Islet precursor cell (in vitro differentiated cells): ENCODE measurements around the gene RIN3.

Source experiments
- DNase-seq: peaks from one replicate; pipeline ENCODE4 v3.0.0-alpha.2; 2018

The RIN3 gene

GRCh38 chr14:92601131-92601710, 87.6 kb downstream of the RIN3 start:
- no peak for DNase-seq

- DNase-seq, result no peak
Observed at GRCh38 chr14:92601757-92602417, 88.3 kb downstream of the RIN3 start.

GRCh38 chr14:92603309-92604242, 90.0 kb downstream of the RIN3 start:
- DNase-seq, result no peak

- DNase-seq, result no peak
Observed at GRCh38 chr14:92605274-92605940, 91.8 kb downstream of the RIN3 start.

- DNase-seq, result no peak
Observed at GRCh38 chr14:92607251-92607650, 93.7 kb downstream of the RIN3 start.

GRCh38 chr14:92607702-92608429, 94.3 kb downstream of the RIN3 start:
- no peak for DNase-seq

- DNase-seq, result no peak
Observed at GRCh38 chr14:92609955-92610354, 96.4 kb downstream of the RIN3 start.

- no peak for DNase-seq
Observed at GRCh38 chr14:92610849-92611271, 97.3 kb downstream of the RIN3 start.

GRCh38 chr14:92613008-92613658, 99.6 kb downstream of the RIN3 start:
- DNase-seq, result peak; percentile 86

- no peak for DNase-seq
Observed at GRCh38 chr14:92613681-92614260, 100.2 kb downstream of the RIN3 start.

- DNase-seq, result no peak
Observed at GRCh38 chr14:92615451-92615850, 101.9 kb downstream of the RIN3 start.

- DNase-seq, result no peak
Observed at GRCh38 chr14:92616178-92616577, 102.6 kb downstream of the RIN3 start.

- DNase-seq, result no peak
Observed at GRCh38 chr14:92617581-92617980, 104.0 kb downstream of the RIN3 start.

GRCh38 chr14:92619671-92620456, 106.3 kb downstream of the RIN3 start:
- no peak for DNase-seq

GRCh38 chr14:92622311-92622710, 108.7 kb downstream of the RIN3 start:
- DNase-seq, result no peak

GRCh38 chr14:92624764-92625163, 111.2 kb downstream of the RIN3 start:
- DNase-seq, result no peak

GRCh38 chr14:92625213-92625612, 111.6 kb downstream of the RIN3 start:
- DNase-seq, result no peak

- no peak for DNase-seq
Observed at GRCh38 chr14:92626041-92626440, 112.5 kb downstream of the RIN3 start.

GRCh38 chr14:92627707-92628215, 114.2 kb downstream of the RIN3 start:
- DNase-seq, result peak; percentile 72

- DNase-seq, result no peak
Observed at GRCh38 chr14:92628636-92629035, 115.1 kb downstream of the RIN3 start.
